HepG2 (cell line): ENCODE results near the gene GBP7. TPM values are rescaled to one million over a fixed set of nuclear protein-coding genes. Genes with fewer than 3 reads are reported as not detected.

ENCODE experiments used
- ATAC-seq: fragments of 200-7000 bp; cut with Tn5 transposase; 3 replicates; pipeline ENCODE4 v1.9.1; 2020; ENCODE audit warnings: mild to moderate bottlenecking, moderate library complexity
- BruUV-seq: library from RNA; stranded (reverse); fragments of 400-500 nt; replicated peaks from 2 replicates; lab custom pipeline; 2021; lab: Mats Ljungman, UMichigan
- CTCF ChIA-PET: fragments of 300-600 bp; formaldehyde crosslinking; extraction: SDS; loops from one replicate; lab custom pipeline; 2021; ENCODE audit warnings: low total read pairs, inconsistent platforms, low intra/inter-chr PET ratio; lab: Yijun Ruan, JAX
- POLR2A ChIA-PET: fragments of 350-600 bp; sonication (Branson Sonifier 250); formaldehyde crosslinking; loops from one replicate; lab custom pipeline; 2020; ENCODE audit warnings: antibody characterized with exemption, inconsistent platforms; lab: Yijun Ruan, JAX
- DNase-seq: peaks from one replicate; pipeline ENCODE4 v3.0.0-alpha.2; 2015; ENCODE audit warnings: low spot score
- FAIRE-seq: peaks from 3 replicates; lab custom pipeline; 2011; peaks lifted over from hg19 to GRCh38; lab: Jason Lieb, UNC
- H2AFZ ChIP-seq: one replicate; pipeline ENCODE4 v1.6.1; 2011; ENCODE audit warnings: low read length, inconsistent platforms
- H3K27ac ChIP-seq: fragments of 300-600 bp; 3 replicates; pipeline ENCODE4 v1.8.0; 2011; ENCODE audit warnings: mixed run types, mild to moderate bottlenecking, mixed read lengths, low read length, inconsistent platforms; ENCODE audit not compliant: insufficient read depth; ENCODE audit errors: extremely low read length
- H3K27me3 ChIP-seq, 2 experiments: fragments of 200-600 bp in 1 of 2; 2 replicates in 1 of 2; 3 replicates in 1 of 2; pipeline versions ENCODE4 v1.6.0 to v1.8.0; 2011; ENCODE audit warnings: low read length in 2 of 2, mild to moderate bottlenecking in 2 of 2, moderate library complexity in 2 of 2, inconsistent platforms in 1 of 2; ENCODE audit not compliant: insufficient read depth in 2 of 2, control insufficient read depth in 1 of 2
- H3K36me3 ChIP-seq, 2 experiments: fragments of 200-600 bp in 1 of 2; replicated peaks in 1 of 2; 2 replicates in 1 of 2; 3 replicates in 1 of 2; pipeline versions ENCODE4 v1.5.1 to v1.8.0; 2011; ENCODE audit warnings: low read length in 2 of 2, inconsistent platforms in 1 of 2; ENCODE audit not compliant: insufficient read depth in 2 of 2, control insufficient read depth in 1 of 2
- H3K4me1 ChIP-seq: 2 replicates; pipeline ENCODE4 v1.5.1; 2012; ENCODE audit warnings: low read length, inconsistent platforms; ENCODE audit not compliant: insufficient read depth
- H3K4me2 ChIP-seq: 2 replicates; pipeline ENCODE4 v1.6.0; 2011; ENCODE audit warnings: low read depth, low read length, inconsistent platforms
- H3K4me3 ChIP-seq, 3 experiments: fragments of 200-600 bp in 1 of 3; sonication (generic), shearing (Covaris generic) in 1 of 3; replicated peaks in 1 of 3; 2 replicates each; pipeline ENCODE4 v1.5.1; 2011 to 2016; ENCODE audit warnings: low read length in 3 of 3, inconsistent platforms in 2 of 3, low read depth in 2 of 3, mild to moderate bottlenecking in 2 of 3, control low read depth in 1 of 3, mixed read lengths in 1 of 3; ENCODE audit not compliant: insufficient read depth in 1 of 3
- H3K79me2 ChIP-seq: one replicate; pipeline ENCODE4 v1.6.1; 2011; ENCODE audit warnings: low read length, inconsistent platforms; ENCODE audit not compliant: insufficient read depth
- H3K9ac ChIP-seq: 2 replicates; pipeline ENCODE4 v1.6.0; 2011; ENCODE audit warnings: mild to moderate bottlenecking, low read depth, low read length, inconsistent platforms; ENCODE audit not compliant: insufficient read depth
- H3K9me3 ChIP-seq: 2 replicates; pipeline ENCODE4 v1.5.1; 2012; ENCODE audit warnings: mild to moderate bottlenecking, low read length
- H4K20me1 ChIP-seq: 2 replicates; pipeline ENCODE4 v1.6.0; 2011; ENCODE audit warnings: inconsistent platforms, mild to moderate bottlenecking, low read length, moderate library complexity; ENCODE audit not compliant: insufficient read depth
- GABPA ChIP-seq, 2 experiments: IDR thresholded peaks; 2 replicates each; pipeline ENCODE4 v1.6.1; 2011 to 2016; ENCODE audit warnings: low read depth in 2 of 2, low read length in 1 of 2, missing biosample characterization in 1 of 2, missing genetic modification characterization in 1 of 2
- KLF6 ChIP-seq: IDR thresholded peaks from 2 replicates; pipeline ENCODE4 v1.8.0; 2016; ENCODE audit warnings: missing biosample characterization, missing genetic modification reagents
- KLF9 ChIP-seq: IDR thresholded peaks from 2 replicates; pipeline ENCODE4 v1.6.1; 2016; ENCODE audit warnings: low read depth
- MAF1 ChIP-seq: sonication (generic); formaldehyde crosslinking; IDR thresholded peaks from 2 replicates; pipeline ENCODE4 v1.5.0; 2020; ENCODE audit warnings: missing genetic modification reagents, borderline replicate concordance
- NAIF1 ChIP-seq: sonication (generic); formaldehyde crosslinking; IDR thresholded peaks from 2 replicates; pipeline ENCODE4 v1.5.0; 2020; ENCODE audit warnings: mild to moderate bottlenecking, missing genetic modification reagents, borderline replicate concordance
- NFIB ChIP-seq: sonication (generic); formaldehyde crosslinking; IDR thresholded peaks from 2 replicates; pipeline ENCODE4 v1.9.0; 2021; ENCODE audit warnings: missing genetic modification reagents, mild to moderate bottlenecking, borderline replicate concordance
- NPAS2 ChIP-seq: sonication (generic); formaldehyde crosslinking; IDR thresholded peaks from 2 replicates; pipeline ENCODE4 v1.8.0; 2022; ENCODE audit warnings: mild to moderate bottlenecking, missing genetic modification reagents, borderline replicate concordance
- SYNCRIP ChIP-seq: fragments of 200-400 bp; formaldehyde crosslinking; IDR thresholded peaks from 2 replicates; pipeline ENCODE4 v1.6.1; 2018; ENCODE audit warnings: mild to moderate bottlenecking, low read depth, low read length; ENCODE audit not compliant: insufficient read depth
- TBX2 ChIP-seq: sonication (generic); formaldehyde crosslinking; IDR thresholded peaks from 2 replicates; pipeline ENCODE4 v1.5.0; 2020; ENCODE audit warnings: missing genetic modification reagents, mild to moderate bottlenecking, borderline replicate concordance
- ZFP62 ChIP-seq: sonication (generic); formaldehyde crosslinking; IDR thresholded peaks from 2 replicates; pipeline ENCODE4 v1.4.0; 2020; ENCODE audit warnings: missing genetic modification reagents
- ZNF224 ChIP-seq: sonication (generic); formaldehyde crosslinking; IDR thresholded peaks from 2 replicates; pipeline ENCODE4 v1.5.0; 2020; ENCODE audit warnings: mild to moderate bottlenecking, missing genetic modification reagents
- ZNF264 ChIP-seq: sonication (generic); formaldehyde crosslinking; IDR thresholded peaks from 2 replicates; pipeline ENCODE4 v1.4.0; 2020; ENCODE audit warnings: missing genetic modification reagents
- ZNF337 ChIP-seq: sonication (generic); formaldehyde crosslinking; IDR thresholded peaks from 2 replicates; pipeline ENCODE4 v1.5.1; 2020; ENCODE audit warnings: missing genetic modification reagents, low read depth, mild to moderate bottlenecking, borderline replicate concordance
- ZNF644 ChIP-seq: IDR thresholded peaks from 2 replicates; pipeline ENCODE4 v1.6.1; 2016; ENCODE audit warnings: low read depth
- ZNF724P ChIP-seq: sonication (generic); formaldehyde crosslinking; IDR thresholded peaks from 2 replicates; pipeline ENCODE4 v1.8.0; 2022; ENCODE audit warnings: missing genetic modification reagents, borderline replicate concordance
- WGBS: methylation state at CpG from one replicate; pipeline ENCODE4 v1.1.6; 2017; ENCODE audit warnings: low lambda C conversion rate; 5-methylcytosine and 5-hydroxymethylcytosine counted together
- in situ Hi-C: cut with HindIII; loops from 2 replicates; pipeline ENCODE4 v1.10.0; 2017; ENCODE audit warnings: low pct_unique_long_range_greater_than_20kb; ENCODE audit not compliant: extremely low pct_ligation_motif_present
- intact Hi-C: fragments of 100-400 bp; cut with micrococcal nuclease; formaldehyde crosslinking; loops from one replicate; pipeline ENCODE4 v1.10.0; 2022; ENCODE audit not compliant: unreplicated experiment
- polyA plus RNA-seq, 8 experiments: library from polyadenylated mRNA; depleted of rRNA in 3 of 8; stranded (reverse) in 7 of 8; unstranded in 1 of 8; fragments of >200 nt; fragmentation: Illumina TruSeq in 4 of 8; extraction: Trizol in 4 of 8; gene quantifications; 2 replicates each; pipeline versions ENCODE4 v1.2.1 to v1.2.3, GENCODE V29; 2011 to 2016; ENCODE audit warnings: low read depth in 4 of 8, missing spikeins in 1 of 8, mixed read lengths in 1 of 8; ENCODE audit not compliant: insufficient read depth in 1 of 8
- total RNA-seq, 5 experiments: library from RNA; depleted of rRNA; stranded (reverse); fragments of >200 nt; fragmentation: Illumina TruSeq; extraction: Trizol; gene quantifications; 2 replicates each; pipeline ENCODE4 v1.2.3, GENCODE V29; 2016; ENCODE audit warnings: low read depth in 1 of 5
- TF ChIP-seq, protein P1 (sequence below): sonication (generic); formaldehyde crosslinking; IDR thresholded peaks from 2 replicates; pipeline ENCODE4 v1.8.0; 2022; ENCODE audit warnings: missing genetic modification reagents, low read depth, mild to moderate bottlenecking, borderline replicate concordance
- TF ChIP-seq, protein P2 (sequence below): sonication (generic); formaldehyde crosslinking; IDR thresholded peaks from 2 replicates; pipeline ENCODE4 v1.4.0; 2020; ENCODE audit warnings: mild to moderate bottlenecking, missing genetic modification reagents

Gene GBP7
- total and polyA plus RNA-seq, 2 of the 13 experiments (the other 11 are each of a cell fraction or from before 2014, with no cell fraction given) = not detected

DNA sequence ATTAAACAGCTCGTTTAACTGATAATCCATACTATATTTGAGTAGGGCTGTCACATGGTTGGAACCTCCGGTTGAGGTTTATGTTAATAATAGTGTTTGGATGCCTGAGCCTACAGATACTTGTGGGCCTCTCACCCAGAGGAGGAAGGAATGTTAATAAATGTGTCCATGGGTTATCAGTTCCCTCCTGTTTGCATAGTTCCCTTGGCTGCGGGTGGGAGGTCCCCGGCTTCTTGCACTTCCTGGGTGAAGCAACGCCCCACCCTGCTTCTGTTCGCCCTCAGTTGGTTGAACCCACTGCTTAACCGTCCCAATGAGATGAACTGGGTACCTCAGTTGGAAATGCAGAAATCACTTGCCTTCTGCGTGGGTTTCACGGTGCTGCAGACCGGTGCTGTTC is 87.2 kb downstream of the GBP7 start:
- peak; percentile 23 for DNase-seq
- Histone ChIP-seq H3K4me2 (peak overlapping the region; percentile 20; the same call in 1 of the 2 replicates), H3K27ac (no peak overlapping the region), H3K36me3 (no peaks in the 10 kb centered on the region), H3K4me3 (no peak overlapping the region)
- intact Hi-C loops = no loop called here
- no TSS peak for BruUV-seq
- peak; percentile 38; the same call in 2 of the 3 replicates for ATAC-seq
- TF ChIP-seq NPAS2 (CRISPR knock-in tag) (no peak), GABPA (IDR thresholded peaks at IDR 0.05; ENCODE audit: low read depth, low read length) (no peak), GABPA (CRISPR knock-in tag; IDR thresholded peaks at IDR 0.05; ENCODE audit: low read depth) (0 out of 2 replicates have a peak, but pooled peaks have one; percentile 17)
- TF ChIP-seq, all 625 proteins: peak for 1
- Histone ChIP-seq H3K9ac (no peak overlapping the region), H2AFZ (no peak overlapping the region), H3K79me2 (no peaks in the 10 kb centered on the region), H3K27me3 (no peaks in the 10 kb centered on the region), H3K4me1 (peaks cover 8% of the 10 kb centered on the region; the same call in 1 of the 2 replicates), H4K20me1 (no peaks in the 10 kb centered on the region), H3K9me3 (no peaks in the 10 kb centered on the region)
- ChIA-PET CTCF (no interaction called here), POLR2A (no interaction called here)
- in situ Hi-C loops = loop anchor here (25.0 kb wide), 1 partner anchor 274 kb away; the partner anchor contains the start of gene GBP6
- WGBS = 29% methylated on average over 10 of the region's 10 CpGs
- FAIRE-seq = no peak

DNA sequence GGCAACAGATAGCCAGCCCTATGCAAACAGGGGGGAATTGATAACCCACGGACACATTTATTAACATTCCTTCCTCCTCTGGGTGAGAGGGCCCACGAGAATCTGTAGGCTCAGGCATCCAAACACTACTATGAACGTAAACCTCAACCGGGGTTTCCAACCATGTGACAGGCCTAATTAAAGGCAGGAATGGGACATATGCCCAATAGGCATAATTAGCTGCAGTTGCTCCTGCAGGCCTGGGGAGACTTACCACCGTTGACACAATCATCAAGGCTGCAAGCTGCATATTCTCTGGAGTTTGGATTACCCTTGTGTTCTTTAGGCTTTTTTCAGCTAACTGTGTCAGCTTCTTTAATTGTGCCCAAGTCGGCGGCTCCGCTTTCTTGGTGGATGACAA is 88.6 kb downstream of the GBP7 start:
- H3K27ac ChIP-seq = no peak overlapping the region
- 50% methylated on average over 8 of the region's 8 CpGs for WGBS
- H3K9me3 ChIP-seq = no peaks in the 10 kb centered on the region
- intact Hi-C loops (no loop called here), in situ Hi-C loops (loop anchor here (25.0 kb wide), 1 partner anchor 275 kb away; the partner anchor contains the start of gene GBP6)
- no peak for FAIRE-seq
- H4K20me1 ChIP-seq = no peaks in the 10 kb centered on the region
- no TSS peak for BruUV-seq
- CTCF ChIA-PET = no interaction called here
- no peak overlapping the region for H3K4me3 ChIP-seq
- H3K4me2 ChIP-seq = no peak overlapping the region
- no peaks in the 10 kb centered on the region for H3K36me3 ChIP-seq
- no peak overlapping the region for H3K9ac ChIP-seq
- H3K4me1 ChIP-seq = peaks cover 8% of the 10 kb centered on the region; the same call in 1 of the 2 replicates
- H3K27me3 ChIP-seq = no peaks in the 10 kb centered on the region
- DNase-seq = no peak
- H2AFZ ChIP-seq = no peak overlapping the region
- POLR2A ChIA-PET = no interaction called here
- no peaks in the 10 kb centered on the region for H3K79me2 ChIP-seq
- ATAC-seq = no peak
- TF ChIP-seq SYNCRIP = no peak
- no peak for TF ChIP-seq KLF9 (CRISPR knock-in tag)
- TF ChIP-seq ZNF224 = no peak
- TF ChIP-seq, protein P1, sequence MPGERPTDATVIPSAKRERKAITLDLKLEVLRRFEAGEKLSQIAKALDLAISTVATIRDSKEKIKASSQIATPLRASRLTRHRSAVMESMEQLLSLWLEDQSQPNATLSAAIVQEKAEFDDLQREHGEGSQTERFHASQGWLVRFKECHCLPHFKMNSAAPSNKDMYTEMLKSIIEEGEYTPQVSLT (CRISPR knock-in tag) = no peak
- no peak for TF ChIP-seq ZNF337 (CRISPR knock-in tag)
- no peak for TF ChIP-seq MAF1 (CRISPR knock-in tag)
- TF ChIP-seq TBX2 (CRISPR knock-in tag) = no peak
- no peak for TF ChIP-seq ZNF644 (CRISPR knock-in tag)
- TF ChIP-seq NAIF1 (CRISPR knock-in tag) = no peak
- TF ChIP-seq KLF6 (CRISPR knock-in tag) = no peak
- TF ChIP-seq ZNF724P (CRISPR knock-in tag) = no peak
- TF ChIP-seq NFIB = no peak
- TF ChIP-seq, protein P2, sequence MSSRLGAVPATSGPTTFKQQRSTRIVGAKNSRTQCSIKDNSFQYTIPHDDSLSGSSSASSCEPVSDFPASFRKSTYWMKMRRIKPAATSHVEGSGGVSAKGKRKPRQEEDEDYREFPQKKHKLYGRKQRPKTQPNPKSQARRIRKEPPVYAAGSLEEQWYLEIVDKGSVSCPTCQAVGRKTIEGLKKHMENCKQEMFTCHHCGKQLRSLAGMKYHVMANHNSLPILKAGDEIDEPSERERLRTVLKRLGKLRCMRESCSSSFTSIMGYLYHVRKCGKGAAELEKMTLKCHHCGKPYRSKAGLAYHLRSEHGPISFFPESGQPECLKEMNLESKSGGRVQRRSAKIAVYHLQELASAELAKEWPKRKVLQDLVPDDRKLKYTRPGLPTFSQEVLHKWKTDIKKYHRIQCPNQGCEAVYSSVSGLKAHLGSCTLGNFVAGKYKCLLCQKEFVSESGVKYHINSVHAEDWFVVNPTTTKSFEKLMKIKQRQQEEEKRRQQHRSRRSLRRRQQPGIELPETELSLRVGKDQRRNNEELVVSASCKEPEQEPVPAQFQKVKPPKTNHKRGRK (CRISPR knock-in tag) = no peak
- no peak for TF ChIP-seq ZNF264 (CRISPR knock-in tag)
- no peak for TF ChIP-seq ZFP62 (CRISPR knock-in tag)
